Measurements from ENCODE around the gene GLUL. TPM values are rescaled to one million over a fixed set of nuclear protein-coding genes. Genes with fewer than 3 reads are reported as not detected.
A peak's percentile ranks its signal among the peaks of the same experiment; 100 is the strongest.

GLUL gene
- total RNA-seq, 1 experiment from 2014 or later, result 348 TPM

DNA sequence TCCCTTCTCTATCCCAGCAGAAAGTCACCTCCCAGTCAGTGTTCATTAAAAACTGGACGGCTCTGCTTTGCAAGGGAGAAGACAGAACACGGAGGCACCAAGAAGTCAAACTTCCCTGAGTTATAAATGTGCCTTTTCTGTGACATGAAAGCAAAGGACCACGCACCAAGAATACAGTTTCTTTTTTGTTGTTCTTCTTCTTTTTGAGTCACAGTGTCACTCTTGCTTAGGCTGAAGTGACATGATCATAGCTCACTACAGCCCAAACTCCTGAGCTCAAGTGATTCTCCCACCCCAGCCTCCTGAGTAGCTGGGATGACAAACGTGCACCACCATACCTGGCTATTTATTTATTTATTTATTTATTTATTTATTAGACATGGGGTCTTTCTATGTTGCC is 22.7 kb downstream of the GLUL start:
- CTCF ChIA-PET, result no interaction called here
- no peak overlapping the region for H3K4me3 ChIP-seq
- no peak for DNase-seq
- H3F3A ChIP-seq (ENCODE audit: insufficient read depth, low read depth), result no peaks in the 10 kb centered on the region
- no peaks in the 10 kb centered on the region for H3K9me3 ChIP-seq (ENCODE audit: insufficient read depth, low read depth)
- H3K27ac ChIP-seq, result no peak overlapping the region
- H3K79me2 ChIP-seq (ENCODE audit: low read depth), result no peaks in the 10 kb centered on the region
- TF ChIP-seq EZH2 (IDR thresholded peaks at IDR 0.05; ENCODE audit: low read depth), result no peak
- TF ChIP-seq, protein P1, sequence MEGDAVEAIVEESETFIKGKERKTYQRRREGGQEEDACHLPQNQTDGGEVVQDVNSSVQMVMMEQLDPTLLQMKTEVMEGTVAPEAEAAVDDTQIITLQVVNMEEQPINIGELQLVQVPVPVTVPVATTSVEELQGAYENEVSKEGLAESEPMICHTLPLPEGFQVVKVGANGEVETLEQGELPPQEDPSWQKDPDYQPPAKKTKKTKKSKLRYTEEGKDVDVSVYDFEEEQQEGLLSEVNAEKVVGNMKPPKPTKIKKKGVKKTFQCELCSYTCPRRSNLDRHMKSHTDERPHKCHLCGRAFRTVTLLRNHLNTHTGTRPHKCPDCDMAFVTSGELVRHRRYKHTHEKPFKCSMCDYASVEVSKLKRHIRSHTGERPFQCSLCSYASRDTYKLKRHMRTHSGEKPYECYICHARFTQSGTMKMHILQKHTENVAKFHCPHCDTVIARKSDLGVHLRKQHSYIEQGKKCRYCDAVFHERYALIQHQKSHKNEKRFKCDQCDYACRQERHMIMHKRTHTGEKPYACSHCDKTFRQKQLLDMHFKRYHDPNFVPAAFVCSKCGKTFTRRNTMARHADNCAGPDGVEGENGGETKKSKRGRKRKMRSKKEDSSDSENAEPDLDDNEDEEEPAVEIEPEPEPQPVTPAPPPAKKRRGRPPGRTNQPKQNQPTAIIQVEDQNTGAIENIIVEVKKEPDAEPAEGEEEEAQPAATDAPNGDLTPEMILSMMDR (conservative IDR thresholded peaks at IDR 0.05), result no peak
- no TSS peak for BruUV-seq (replicated peaks)
- H2AFZ ChIP-seq, result no peak overlapping the region
- H4K20me1 ChIP-seq (ENCODE audit: insufficient read depth), result no peaks in the 10 kb centered on the region
- H3K9me2 ChIP-seq (ENCODE audit: insufficient read depth), result no peaks in the 10 kb centered on the region; the same call in 1 of the 2 replicates
- no peaks in the 10 kb centered on the region for H3K4me1 ChIP-seq (replicated peaks; ENCODE audit: insufficient read depth)
- intact Hi-C loops (cut with micrococcal nuclease; ENCODE audit: unreplicated experiment), result no loop called here
- H3K36me3 ChIP-seq (ENCODE audit: low read depth), result no peaks in the 10 kb centered on the region
- H3K4me2 ChIP-seq, result no peak overlapping the region
- POLR2A ChIA-PET (ENCODE audit: unreplicated experiment), result no interaction called here
- no peaks in the 10 kb centered on the region for H3K27me3 ChIP-seq (ENCODE audit: insufficient read depth, low read depth)

DNA sequence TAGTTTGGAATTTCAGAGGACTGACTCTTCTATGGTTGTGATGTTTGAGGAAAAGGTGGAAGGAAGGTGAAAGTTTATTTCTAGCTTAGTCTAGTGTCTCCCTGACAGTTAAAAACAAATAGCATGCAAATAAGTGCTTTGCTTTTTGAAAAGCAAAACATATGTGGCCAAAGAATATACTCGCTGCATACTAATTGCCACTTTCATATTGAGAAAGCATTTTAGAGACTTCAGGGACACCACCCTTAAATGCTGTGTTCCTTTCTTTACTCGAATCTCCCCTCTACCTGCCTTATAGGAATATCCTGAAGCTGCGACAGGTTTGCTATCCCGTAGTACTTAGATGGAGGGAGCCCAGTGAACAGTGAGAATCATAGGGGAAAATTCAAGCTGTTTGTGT is 23.2 kb downstream of the GLUL start:
- Histone ChIP-seq H3K79me2 (ENCODE audit: low read depth) (no peaks in the 10 kb centered on the region), H3K36me3 (ENCODE audit: low read depth) (no peaks in the 10 kb centered on the region), H3K27me3 (ENCODE audit: insufficient read depth, low read depth) (no peaks in the 10 kb centered on the region), H3K4me3 (no peak overlapping the region), H4K20me1 (ENCODE audit: insufficient read depth) (no peaks in the 10 kb centered on the region), H3K4me1 (replicated peaks; ENCODE audit: insufficient read depth) (no peaks in the 10 kb centered on the region), H3K9me2 (ENCODE audit: insufficient read depth) (no peaks in the 10 kb centered on the region; the same call in 1 of the 2 replicates), H3F3A (ENCODE audit: insufficient read depth, low read depth) (no peaks in the 10 kb centered on the region), H3K4me2 (no peak overlapping the region), H2AFZ (no peak overlapping the region), H3K9me3 (ENCODE audit: insufficient read depth, low read depth) (no peaks in the 10 kb centered on the region), H3K27ac (no peak overlapping the region)
- TF ChIP-seq EZH2 (IDR thresholded peaks at IDR 0.05; ENCODE audit: low read depth), result no peak
- intact Hi-C loops (cut with micrococcal nuclease; ENCODE audit: unreplicated experiment), result no loop called here
- no peak for DNase-seq
- BruUV-seq (replicated peaks), result no TSS peak
- ChIA-PET POLR2A (ENCODE audit: unreplicated experiment) (no interaction called here), CTCF (no interaction called here)

- CTCF ChIA-PET, result no interaction called here
Observed at GRCh38 chr1:182367926-182368325, 23.7 kb downstream of the GLUL start.

More at GRCh38 chr1:182367926-182368325, 23.7 kb downstream of the GLUL start:
- Histone ChIP-seq H3F3A (ENCODE audit: insufficient read depth, low read depth) (no peaks in the 10 kb centered on the region), H4K20me1 (ENCODE audit: insufficient read depth) (no peaks in the 10 kb centered on the region), H3K9me2 (ENCODE audit: insufficient read depth) (no peaks in the 10 kb centered on the region; the same call in 1 of the 2 replicates), H3K4me1 (replicated peaks; ENCODE audit: insufficient read depth) (no peaks in the 10 kb centered on the region), H2AFZ (no peak overlapping the region), H3K36me3 (ENCODE audit: low read depth) (no peaks in the 10 kb centered on the region), H3K27me3 (ENCODE audit: insufficient read depth, low read depth) (no peaks in the 10 kb centered on the region), H3K79me2 (ENCODE audit: low read depth) (no peaks in the 10 kb centered on the region), H3K4me3 (no peak overlapping the region), H3K27ac (no peak overlapping the region), H3K9me3 (ENCODE audit: insufficient read depth, low read depth) (no peaks in the 10 kb centered on the region), H3K4me2 (no peak overlapping the region)
- intact Hi-C loops (cut with micrococcal nuclease; ENCODE audit: unreplicated experiment), result no loop called here
- BruUV-seq (replicated peaks), result no TSS peak
- DNase-seq, result peak in 1 of 2 experiments; percentile 30
- no peak for TF ChIP-seq EZH2 (IDR thresholded peaks at IDR 0.05; ENCODE audit: low read depth)
- TF ChIP-seq, protein P1 (conservative IDR thresholded peaks at IDR 0.05), result no peak
- POLR2A ChIA-PET (ENCODE audit: unreplicated experiment), result interaction anchor here (0.6 kb wide), 1 partner anchor 9 kb away, joined by 3 read pairs; no protein-coding TSS in a partner anchor

Data from PC-9 (cell line).